22Rv1 (cell line): Measurements from ENCODE around the gene TMC7.
"Not testable (repeated sequence)": the region's sequence is repeated elsewhere in the genome, so short reads cannot be mapped to it uniquely, and the experiment has no call there.

Source experiments
- H3K27ac ChIP-seq: fragments of 450-650 bp; 2 replicates; pipeline ENCODE4 v1.5.1; 2017
- CTCF ChIP-seq: fragments of 450-650 bp; IDR thresholded peaks from 2 replicates; pipeline ENCODE4 v1.5.1; 2017; ENCODE audit warnings: mild to moderate bottlenecking
- ZFX ChIP-seq: fragments of 450-650 bp; IDR thresholded peaks from 2 replicates; pipeline ENCODE4 v1.6.1; 2017; ENCODE audit warnings: antibody characterized with exemption, borderline replicate concordance

The TMC7 gene

GRCh38 chr16:18995406-18995805, 11.7 kb downstream of the TMC7 start:
- H3K27ac ChIP-seq: not testable (repeated sequence)

GRCh38 chr16:18996536-18996935, 12.8 kb downstream of the TMC7 start:
- peak overlapping the region; percentile 95 for H3K27ac ChIP-seq

- H3K27ac ChIP-seq: peak overlapping the region; percentile 95
Measured at GRCh38 chr16:18997001-18997400, 13.3 kb downstream of the TMC7 start.

GRCh38 chr16:18999045-18999393, 15.3 kb downstream of the TMC7 start:
- peak overlapping the region; percentile 95 for H3K27ac ChIP-seq
- TF ChIP-seq ZFX: no peak

GRCh38 chr16:19001788-19002187, 18.1 kb downstream of the TMC7 start:
- no peak for TF ChIP-seq ZFX
- no peak for TF ChIP-seq CTCF

GRCh38 chr16:19003935-19004334, 20.2 kb downstream of the TMC7 start:
- no peak for TF ChIP-seq CTCF
- no peak for TF ChIP-seq ZFX
- H3K27ac ChIP-seq: peak overlapping the region; percentile 75

More at GRCh38 chr16:19001788-19002187, 18.1 kb downstream of the TMC7 start:
- H3K27ac ChIP-seq: peak overlapping the region; percentile 75

GRCh38 chr16:19005561-19006445, 22.1 kb downstream of the TMC7 start:
- TF ChIP-seq ZFX: no peak
- H3K27ac ChIP-seq: peak overlapping the region; percentile 29; the same call in 1 of the 2 replicates

GRCh38 chr16:19006446-19007315, 22.9 kb downstream of the TMC7 start:
- TF ChIP-seq ZFX (no peak), CTCF (no peak)
- H3K27ac ChIP-seq: no peak overlapping the region

GRCh38 chr16:19008245-19009169, 24.8 kb downstream of the TMC7 start:
- no peak overlapping the region for H3K27ac ChIP-seq
- TF ChIP-seq CTCF: no peak
- TF ChIP-seq ZFX: no peak
